ENCODE results near the gene MAP3K7CL. TPM values are rescaled to one million over a fixed set of nuclear protein-coding genes. Genes with fewer than 3 reads are reported as not detected.
"Not testable (repeated sequence)": the region's sequence is repeated elsewhere in the genome, so short reads cannot be mapped to it uniquely, and the experiment has no call there.

The MAP3K7CL gene
- total RNA-seq, 1 donor from 2014 or later: 3.0 TPM

DNA sequence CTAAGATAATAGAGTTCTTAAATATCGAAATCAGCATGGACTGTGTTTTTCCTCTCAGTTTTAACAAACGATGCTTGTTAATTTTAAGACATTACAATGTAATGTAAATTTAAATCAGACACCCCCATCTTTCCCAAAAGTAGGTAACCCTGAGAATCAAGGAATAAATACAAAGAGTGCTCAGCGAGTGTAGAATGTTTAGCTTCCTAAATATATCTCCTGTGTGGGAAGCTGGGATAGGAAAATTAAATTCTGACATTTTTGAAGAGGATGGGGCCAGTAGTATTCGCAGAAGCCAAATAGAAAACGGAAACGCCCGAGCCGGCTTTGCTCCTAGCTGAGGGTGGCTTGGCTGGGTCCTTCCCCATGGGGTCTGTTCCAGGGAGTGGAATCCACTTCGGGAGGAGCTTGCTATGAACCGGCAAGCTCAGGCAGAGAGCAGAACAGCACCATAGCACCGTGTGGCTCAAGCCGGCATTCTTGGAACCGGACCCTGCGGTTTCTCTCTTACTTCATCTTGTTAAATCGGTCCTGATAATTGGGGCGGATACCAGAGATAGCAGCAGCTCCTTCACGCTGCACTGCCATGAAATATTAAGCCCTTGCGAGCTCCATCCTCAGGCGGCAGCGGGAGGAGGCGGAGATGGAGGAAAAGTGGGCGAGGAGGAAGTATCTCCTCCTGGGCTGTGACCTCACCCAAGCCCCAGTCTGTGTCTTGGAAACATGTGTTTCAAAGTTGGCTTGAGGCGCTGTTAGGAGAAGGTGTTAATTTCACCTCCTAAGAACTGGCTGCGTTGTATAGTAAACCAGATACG is 24.9 kb downstream of the MAP3K7CL start:
- Histone ChIP-seq H3K27me3 (ENCODE audit: control insufficient read depth, insufficient read depth, low read length) (no peaks in the 10 kb centered on the region), H3K36me3 (ENCODE audit: control insufficient read depth, insufficient read depth, low read length) (no peaks in the 10 kb centered on the region), H3K4me3 (ENCODE audit: low read depth, low read length) (no peak overlapping the region)
- no peak for DNase-seq (ENCODE audit: low read depth)
- TF ChIP-seq, protein P1, sequence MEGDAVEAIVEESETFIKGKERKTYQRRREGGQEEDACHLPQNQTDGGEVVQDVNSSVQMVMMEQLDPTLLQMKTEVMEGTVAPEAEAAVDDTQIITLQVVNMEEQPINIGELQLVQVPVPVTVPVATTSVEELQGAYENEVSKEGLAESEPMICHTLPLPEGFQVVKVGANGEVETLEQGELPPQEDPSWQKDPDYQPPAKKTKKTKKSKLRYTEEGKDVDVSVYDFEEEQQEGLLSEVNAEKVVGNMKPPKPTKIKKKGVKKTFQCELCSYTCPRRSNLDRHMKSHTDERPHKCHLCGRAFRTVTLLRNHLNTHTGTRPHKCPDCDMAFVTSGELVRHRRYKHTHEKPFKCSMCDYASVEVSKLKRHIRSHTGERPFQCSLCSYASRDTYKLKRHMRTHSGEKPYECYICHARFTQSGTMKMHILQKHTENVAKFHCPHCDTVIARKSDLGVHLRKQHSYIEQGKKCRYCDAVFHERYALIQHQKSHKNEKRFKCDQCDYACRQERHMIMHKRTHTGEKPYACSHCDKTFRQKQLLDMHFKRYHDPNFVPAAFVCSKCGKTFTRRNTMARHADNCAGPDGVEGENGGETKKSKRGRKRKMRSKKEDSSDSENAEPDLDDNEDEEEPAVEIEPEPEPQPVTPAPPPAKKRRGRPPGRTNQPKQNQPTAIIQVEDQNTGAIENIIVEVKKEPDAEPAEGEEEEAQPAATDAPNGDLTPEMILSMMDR (IDR thresholded peaks at IDR 0.05; ENCODE audit: insufficient read depth, low read length, poor library complexity, severe bottlenecking): no peak

DNA sequence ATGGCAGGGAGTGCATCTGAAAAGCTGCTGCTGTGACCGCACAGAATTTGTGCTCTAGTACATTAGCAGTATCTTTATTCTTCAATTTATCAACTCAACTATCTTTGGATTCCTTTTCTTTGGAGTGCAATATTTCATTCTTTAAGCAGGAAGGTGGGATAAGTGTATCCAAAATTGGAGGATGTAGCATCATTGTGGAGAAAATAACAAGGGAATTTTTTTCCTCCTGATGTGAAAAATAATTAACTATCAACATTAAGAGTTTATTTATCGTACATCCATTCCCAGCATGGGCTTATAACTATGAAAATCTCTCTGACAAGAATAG is 25.5 kb downstream of the MAP3K7CL start:
- no peak for DNase-seq (ENCODE audit: low read depth)
- TF ChIP-seq, protein P1 (IDR thresholded peaks at IDR 0.05; ENCODE audit: insufficient read depth, low read length, poor library complexity, severe bottlenecking): no peak
- no peaks in the 10 kb centered on the region for H3K36me3 ChIP-seq (ENCODE audit: control insufficient read depth, insufficient read depth, low read length)
- no peak overlapping the region for H3K4me3 ChIP-seq (ENCODE audit: low read depth, low read length)
- H3K27me3 ChIP-seq (ENCODE audit: control insufficient read depth, insufficient read depth, low read length): no peaks in the 10 kb centered on the region

DNA sequence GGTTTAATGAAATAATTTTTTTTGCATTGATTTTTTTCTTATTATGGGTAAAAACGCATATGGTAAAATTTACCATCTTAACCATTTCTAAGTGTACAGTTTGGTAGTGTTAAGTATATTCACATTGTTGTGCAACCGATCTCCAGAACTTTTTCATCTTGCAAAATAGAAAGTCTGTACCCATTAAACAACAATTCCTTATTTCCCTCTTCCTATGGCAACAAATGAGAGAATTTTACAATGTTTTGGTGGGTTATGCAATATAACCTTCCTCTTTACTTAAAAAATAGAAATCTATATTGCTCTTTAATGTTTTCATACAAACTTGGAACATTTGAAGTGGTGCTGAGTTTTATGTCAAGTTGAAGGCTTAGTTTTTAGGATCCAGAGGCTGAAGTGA is 26.6 kb downstream of the MAP3K7CL start:
- Histone ChIP-seq H3K4me3 (ENCODE audit: low read depth, low read length) (no peak overlapping the region), H3K27me3 (ENCODE audit: control insufficient read depth, insufficient read depth, low read length) (no peaks in the 10 kb centered on the region), H3K36me3 (ENCODE audit: control insufficient read depth, insufficient read depth, low read length) (no peaks in the 10 kb centered on the region)
- no peak for DNase-seq (ENCODE audit: low read depth)
- TF ChIP-seq, protein P1 (IDR thresholded peaks at IDR 0.05; ENCODE audit: insufficient read depth, low read length, poor library complexity, severe bottlenecking): no peak

DNA sequence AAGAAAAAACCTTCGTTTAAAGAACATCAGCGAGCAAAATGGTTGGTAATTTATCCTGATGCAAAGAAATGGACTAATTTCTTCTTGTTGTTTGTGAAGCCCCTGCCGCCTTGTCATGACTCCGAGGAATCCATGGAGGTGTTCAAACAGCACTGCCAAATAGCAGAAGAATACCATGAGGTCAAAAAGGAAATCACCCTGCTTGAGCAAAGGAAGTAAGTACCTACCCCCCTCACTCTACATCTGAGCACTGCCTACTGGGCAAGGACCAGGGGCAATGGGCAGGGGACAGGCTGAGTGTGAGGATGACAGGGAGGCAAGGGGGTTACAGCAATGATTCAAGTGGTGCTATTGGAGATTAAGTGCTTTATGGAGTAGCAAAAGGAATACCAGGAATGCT is 29.4 kb downstream of the MAP3K7CL start:
- H3K36me3 ChIP-seq (ENCODE audit: control insufficient read depth, insufficient read depth, low read length): no peaks in the 10 kb centered on the region
- H3K27me3 ChIP-seq (ENCODE audit: control insufficient read depth, insufficient read depth, low read length): no peaks in the 10 kb centered on the region
- no peak overlapping the region for H3K4me3 ChIP-seq (ENCODE audit: low read depth, low read length)
- TF ChIP-seq, protein P1 (IDR thresholded peaks at IDR 0.05; ENCODE audit: insufficient read depth, low read length, poor library complexity, severe bottlenecking): no peak
- no peak for DNase-seq (ENCODE audit: low read depth)

DNA sequence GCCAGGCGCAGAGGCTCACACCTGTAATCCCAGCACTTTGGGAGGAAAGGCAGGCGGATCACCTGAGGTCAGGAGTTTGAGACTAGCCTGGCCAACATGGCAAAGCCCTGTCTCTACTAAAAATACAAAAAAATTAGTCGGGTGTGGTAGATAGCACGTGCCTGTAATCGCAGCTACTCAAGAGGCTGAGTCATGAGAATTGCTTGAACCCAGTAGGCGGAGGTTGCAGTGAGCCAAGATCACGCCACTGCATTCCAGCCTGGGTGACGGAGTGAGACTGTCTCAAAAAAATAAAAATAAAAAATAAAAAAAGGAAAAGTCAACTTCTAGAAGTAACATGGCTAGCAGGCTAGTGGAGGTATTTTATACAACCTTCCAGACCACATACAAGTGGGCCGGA is 32.4 kb downstream of the MAP3K7CL start:
- not testable (repeated sequence) for H3K4me3 ChIP-seq (ENCODE audit: low read depth, low read length); H3K36me3 ChIP-seq (ENCODE audit: control insufficient read depth, insufficient read depth, low read length); H3K27me3 ChIP-seq (ENCODE audit: control insufficient read depth, insufficient read depth, low read length)
- peak; percentile 53 for DNase-seq (ENCODE audit: low read depth)

DNA sequence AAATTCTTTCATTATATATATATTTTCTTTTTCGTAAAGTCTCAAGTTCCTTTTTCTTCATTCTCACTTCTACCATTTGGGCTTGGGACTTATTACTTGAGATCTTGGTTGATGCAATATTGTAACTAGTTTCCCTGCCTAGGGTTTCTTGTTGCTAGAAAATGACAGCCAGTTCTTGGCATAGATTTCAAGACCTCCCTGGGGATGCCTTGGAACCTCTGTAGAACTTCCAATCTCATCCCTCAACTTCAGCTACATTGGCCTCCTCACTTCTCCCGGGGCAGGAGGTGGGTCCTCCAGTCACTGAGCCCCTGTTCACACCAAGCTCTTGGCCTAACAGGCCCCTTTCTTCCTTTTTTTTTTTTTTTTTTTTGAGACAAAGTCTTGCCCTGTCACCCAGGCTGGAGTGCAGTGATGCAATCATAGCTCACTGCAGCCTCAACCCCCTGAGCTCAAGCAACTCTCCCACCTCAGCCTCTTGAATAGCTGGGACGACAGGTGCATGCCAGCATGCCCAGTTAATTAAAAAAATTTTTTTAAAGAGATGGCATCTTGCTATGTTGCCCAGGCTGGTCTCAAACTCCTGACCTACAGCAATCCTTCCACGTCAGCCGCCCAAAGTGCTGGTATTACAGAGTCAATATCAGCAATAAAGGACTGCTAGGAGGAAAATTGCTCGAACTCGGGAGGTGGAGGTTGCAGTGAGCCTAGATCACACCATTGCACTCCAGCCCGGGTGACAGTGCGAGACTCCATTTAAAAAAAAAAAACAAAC is 33.1 kb downstream of the MAP3K7CL start:
- DNase-seq (ENCODE audit: low read depth): no peak
- Histone ChIP-seq H3K4me3 (ENCODE audit: low read depth, low read length) (no peak overlapping the region), H3K36me3 (ENCODE audit: control insufficient read depth, insufficient read depth, low read length) (no peaks in the 10 kb centered on the region), H3K27me3 (ENCODE audit: control insufficient read depth, insufficient read depth, low read length) (no peaks in the 10 kb centered on the region)
- TF ChIP-seq, protein P1 (IDR thresholded peaks at IDR 0.05; ENCODE audit: insufficient read depth, low read length, poor library complexity, severe bottlenecking): no peak

Data from kidney epithelial cell (primary cell).